Measurements from ENCODE around the gene RPP40. TPM values are rescaled to one million over a fixed set of nuclear protein-coding genes. Genes with fewer than 3 reads are reported as not detected.

The RPP40 gene
- total and polyA plus RNA-seq, 12 donors, result 2.1 to 12.0 (median 3.6) TPM

GRCh38 chr6:4999586-4999985 lies 4.3 kb downstream of the RPP40 start:
- peaks cover 0 to 5% (median 4%) of the 10 kb centered on the region in 9 donors for H3K4me1 ChIP-seq
- H3K27me3 ChIP-seq, result no peaks in the 10 kb centered on the region
- H3K36me3 ChIP-seq, result peaks cover 0 to 72% (median 3%) of the 10 kb centered on the region in 9 donors
- TF ChIP-seq CTCF (IDR thresholded peaks at IDR 0.05), result no peak
- no peak overlapping the region for H3K27ac ChIP-seq
- intact Hi-C loops (cut with DNase I), result no loop called here
- DNase-seq (no peak), ATAC-seq (no peak)
- H3K4me3 ChIP-seq, result no peak overlapping the region
- WGBS, 2 donors, result 48 to 50% methylated on average over 2 of the region's 2 CpGs
- H3K9me3 ChIP-seq, result no peaks in the 10 kb centered on the region

GRCh38 chr6:4997862-4998261 lies 6.0 kb downstream of the RPP40 start:
- TF ChIP-seq CTCF (IDR thresholded peaks at IDR 0.05), result no peak
- H3K27me3 ChIP-seq, result no peaks in the 10 kb centered on the region
- WGBS, 2 donors, result 73 to 77% methylated on average over 6 of the region's 6 CpGs
- H3K4me1 ChIP-seq, result no peaks in the 10 kb centered on the region
- peaks cover 0 to 80% (median 3%) of the 10 kb centered on the region in 9 donors for H3K36me3 ChIP-seq
- H3K4me3 ChIP-seq, result no peak overlapping the region
- DNase-seq (no peak), ATAC-seq (no peak)
- no peak overlapping the region for H3K27ac ChIP-seq
- intact Hi-C loops (cut with DNase I), result loop anchor here in 1 of 10 donors (1.0 kb wide), 1 partner anchor 13 kb away; no protein-coding TSS in a partner anchor
- no peaks in the 10 kb centered on the region for H3K9me3 ChIP-seq

- Histone ChIP-seq H3K27me3 (no peaks in the 10 kb centered on the region), H3K4me3 (no peak overlapping the region), H3K27ac (no peak overlapping the region), H3K36me3 (peaks cover 0 to 60% (median 0%) of the 10 kb centered on the region in 9 donors), H3K4me1 (no peaks in the 10 kb centered on the region), H3K9me3 (no peaks in the 10 kb centered on the region)
- ATAC-seq (no peak), DNase-seq (no peak)
- WGBS, 2 donors, result 92 to 94% methylated on average over 3 of the region's 3 CpGs
- intact Hi-C loops (cut with DNase I), result no loop called here
- no peak for TF ChIP-seq CTCF (IDR thresholded peaks at IDR 0.05)
These were observed 9.1 kb downstream of the RPP40 start for GRCh38 chr6:4994741-4995140.

- H3K36me3 ChIP-seq, result peaks cover 0 to 4% (median 0%) of the 10 kb centered on the region in 9 donors
- peaks cover 0 to 8% (median 0%) of the 10 kb centered on the region in 11 donors for H3K9me3 ChIP-seq
- no peak overlapping the region for H3K4me3 ChIP-seq
- no peaks in the 10 kb centered on the region for H3K27me3 ChIP-seq
- H3K4me1 ChIP-seq, result no peaks in the 10 kb centered on the region
- no peak for TF ChIP-seq CTCF (IDR thresholded peaks at IDR 0.05)
- H3K27ac ChIP-seq, result no peak overlapping the region
- intact Hi-C loops (cut with DNase I), result no loop called here
- no peak for DNase-seq
- WGBS, 2 donors, result 67 to 71% methylated on average over 4 of the region's 4 CpGs
- ATAC-seq, result no peak
These were observed 16.4 kb downstream of the RPP40 start for GRCh38 chr6:4987432-4987831.

Data from heart right ventricle (tissue), 16 donors.